Activated CD8-positive, alpha-beta memory T cell treated with anti-CD3 and anti-CD28 coated beads for 48 hours (primary cell): Measurements from ENCODE around the gene LIX1.
"Not testable (repeated sequence)": the region's sequence is repeated elsewhere in the genome, so short reads cannot be mapped to it uniquely, and the experiment has no call there.

Source experiments
- DNase-seq, 3 experiments: peaks; one replicate each; pipeline ENCODE4 v3.0.0-alpha.2; 2020; ENCODE audit warnings: low read depth in 2 of 3, low spot score in 2 of 3

The LIX1 gene

DNA sequence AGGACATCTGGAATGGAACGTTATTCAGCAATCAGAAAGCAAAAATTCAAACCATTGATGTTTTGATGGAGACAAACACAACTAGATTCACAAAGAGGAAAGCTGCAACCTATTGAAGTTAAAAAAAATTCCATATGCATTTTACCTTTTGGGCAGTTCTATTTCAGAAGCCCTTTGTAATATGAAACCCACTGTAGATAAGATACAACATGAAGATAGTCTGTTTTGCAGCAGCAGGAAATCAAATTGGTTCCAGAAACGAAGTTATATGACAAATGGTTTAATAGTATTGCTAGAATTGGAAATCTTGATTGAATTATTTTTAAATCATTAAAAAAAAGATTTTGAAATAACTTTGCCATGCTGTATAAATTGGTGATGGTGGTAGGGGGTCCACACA, 872 bp downstream of the LIX1 start:
- no peak for DNase-seq

DNA sequence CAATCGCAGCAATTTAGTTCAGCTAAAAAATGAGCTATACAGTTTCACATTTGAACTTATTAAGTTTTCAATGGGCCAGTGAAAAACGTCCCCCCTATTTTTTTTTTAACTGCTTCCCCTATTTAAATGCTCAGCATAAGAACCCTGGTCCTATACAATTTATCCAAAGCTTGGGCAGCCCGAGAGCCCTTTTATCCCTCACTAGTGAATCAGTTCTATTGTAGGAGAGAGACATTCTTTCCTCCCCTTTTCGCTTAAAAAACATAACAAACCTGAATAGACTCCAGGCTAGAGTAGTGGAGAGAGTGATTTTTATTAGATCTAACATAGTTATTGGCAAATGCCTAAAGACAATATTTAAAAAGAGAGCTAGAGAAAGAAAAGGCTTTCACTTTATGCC, 1.4 kb downstream of the LIX1 start:
- no peak for DNase-seq

DNA sequence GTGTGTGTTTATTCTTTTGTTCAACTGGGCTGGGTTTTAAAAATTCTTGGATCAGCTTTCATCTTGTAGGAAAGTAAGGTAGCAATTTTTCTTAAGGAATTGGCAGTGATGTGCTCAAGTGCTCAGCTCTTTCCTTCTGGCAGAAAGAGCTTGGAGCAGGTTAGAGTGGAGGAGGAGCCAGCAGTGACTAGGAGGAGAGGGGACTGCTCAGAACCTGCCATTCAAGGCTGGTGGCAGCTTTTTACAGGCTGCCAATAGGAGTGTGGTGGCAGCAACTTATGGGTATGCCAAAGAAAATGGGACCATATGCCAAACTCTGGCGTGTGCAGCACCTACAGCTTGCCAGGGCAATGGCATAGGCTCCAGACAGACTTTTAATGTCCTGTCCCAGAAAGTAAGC, 2.2 kb downstream of the LIX1 start:
- DNase-seq = not testable (repeated sequence)

DNA sequence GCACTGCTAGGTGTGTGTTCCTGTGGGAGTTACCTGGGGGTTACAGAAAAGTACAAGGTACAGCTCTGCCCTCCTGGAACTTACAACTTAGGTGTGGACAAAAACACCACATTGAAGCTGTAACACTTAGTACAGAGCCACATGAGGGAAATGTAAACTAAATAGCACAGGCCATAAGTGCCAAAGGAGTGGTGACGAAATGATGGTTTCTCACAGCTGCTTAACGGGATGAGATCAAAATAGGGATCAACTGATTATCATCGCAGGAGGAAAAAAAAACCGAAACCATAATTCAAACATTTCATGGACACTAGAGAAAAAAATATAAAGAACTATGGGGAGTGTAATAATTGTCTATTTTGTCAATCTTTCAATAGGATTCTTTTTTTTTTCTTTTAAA, 5.9 kb downstream of the LIX1 start:
- no peak for DNase-seq

DNA sequence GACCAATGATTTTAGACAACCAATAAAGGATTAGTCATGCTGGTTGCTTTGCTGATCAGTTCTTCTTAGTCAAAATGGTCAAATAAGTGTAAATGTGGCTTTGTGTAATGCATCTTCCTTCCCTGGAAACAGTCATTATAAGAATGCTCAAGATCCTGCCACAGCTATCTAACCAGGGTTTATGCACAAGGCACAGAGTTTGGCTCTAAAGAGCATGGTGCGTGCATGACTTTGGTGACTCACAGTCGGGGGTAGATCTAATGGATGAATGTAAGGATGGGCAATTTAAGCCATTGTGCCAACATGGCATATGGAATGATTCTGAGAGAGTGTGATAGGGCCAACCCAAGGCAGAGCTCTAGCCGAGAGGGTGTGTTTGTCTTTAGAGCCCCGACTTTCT, 6.5 kb downstream of the LIX1 start:
- no peak for DNase-seq

DNA sequence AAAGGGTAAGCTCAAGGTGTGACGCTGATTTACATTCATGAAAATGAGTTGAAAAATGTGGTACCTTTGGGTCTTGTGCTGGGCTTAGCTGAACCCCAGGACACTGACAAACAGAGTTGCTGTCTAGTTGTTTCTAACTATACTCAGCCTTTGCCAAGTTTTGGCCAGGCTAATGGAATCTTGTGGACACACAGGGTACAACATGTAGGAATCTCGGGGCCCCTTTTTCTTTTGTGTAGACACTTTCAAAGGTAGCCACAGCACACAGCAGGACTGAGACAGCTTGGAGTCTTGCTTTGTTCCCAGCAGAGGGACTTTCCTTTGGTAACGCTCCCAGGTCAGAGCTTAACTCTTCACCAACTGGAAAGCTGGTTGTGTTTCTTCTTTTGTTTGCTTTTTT, 7.8 kb downstream of the LIX1 start:
- no peak for DNase-seq

DNA sequence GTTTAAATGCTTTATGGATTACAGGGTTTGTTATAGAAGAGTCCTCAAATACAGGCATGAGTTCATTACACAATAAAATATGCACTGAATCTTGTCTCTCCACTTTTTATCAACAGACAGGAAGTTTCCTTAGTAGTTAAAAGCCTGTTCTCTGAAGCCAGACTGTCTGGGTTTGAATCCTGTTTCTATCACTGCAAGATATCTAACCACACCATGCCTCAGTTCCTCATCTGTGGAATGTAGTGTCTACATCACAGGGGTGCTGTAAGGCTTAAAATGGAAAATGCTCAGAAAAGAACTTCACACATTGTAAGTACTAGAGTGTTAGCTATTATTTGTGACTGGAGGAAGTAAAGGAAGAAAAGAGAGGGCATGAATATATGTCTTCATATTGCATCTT, 9.3 kb downstream of the LIX1 start:
- no peak for DNase-seq

- no peak for DNase-seq
Observed at GRCh38 chr5:97131921-97132320, 10.5 kb downstream of the LIX1 start.

DNA sequence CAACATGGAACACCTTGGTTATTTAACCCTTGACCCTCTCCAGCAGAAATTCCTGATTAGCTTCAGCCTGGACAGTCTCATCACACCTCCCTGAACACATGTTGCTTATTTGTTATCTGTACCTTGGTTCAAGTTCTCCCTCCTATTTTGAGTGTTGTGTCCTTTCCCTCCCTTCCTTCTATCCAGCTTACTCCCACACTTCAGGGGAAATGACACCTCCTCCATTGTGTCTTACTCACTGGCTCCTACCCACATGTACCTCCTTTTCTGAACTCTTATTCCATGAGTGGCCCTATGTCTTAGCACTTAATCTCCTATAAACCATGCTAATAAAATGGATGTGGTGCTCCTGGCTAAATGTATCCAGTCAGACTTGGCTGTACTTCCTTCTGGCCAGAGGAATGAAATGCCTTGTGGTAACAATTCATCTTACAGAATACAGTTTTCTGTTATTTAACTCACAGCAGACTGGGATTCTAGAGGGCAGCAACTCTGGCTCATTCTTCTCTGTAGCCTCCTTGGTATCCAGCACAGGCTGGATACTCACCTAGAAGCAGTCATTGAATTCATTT, 11.2 kb downstream of the LIX1 start:
- no peak for DNase-seq

GRCh38 chr5:97127727-97128126, 14.7 kb downstream of the LIX1 start:
- no peak for DNase-seq

GRCh38 chr5:97125125-97125683, 17.2 kb downstream of the LIX1 start:
- no peak for DNase-seq

- DNase-seq = no peak
Observed at GRCh38 chr5:97124335-97124734, 18.1 kb downstream of the LIX1 start.

DNA sequence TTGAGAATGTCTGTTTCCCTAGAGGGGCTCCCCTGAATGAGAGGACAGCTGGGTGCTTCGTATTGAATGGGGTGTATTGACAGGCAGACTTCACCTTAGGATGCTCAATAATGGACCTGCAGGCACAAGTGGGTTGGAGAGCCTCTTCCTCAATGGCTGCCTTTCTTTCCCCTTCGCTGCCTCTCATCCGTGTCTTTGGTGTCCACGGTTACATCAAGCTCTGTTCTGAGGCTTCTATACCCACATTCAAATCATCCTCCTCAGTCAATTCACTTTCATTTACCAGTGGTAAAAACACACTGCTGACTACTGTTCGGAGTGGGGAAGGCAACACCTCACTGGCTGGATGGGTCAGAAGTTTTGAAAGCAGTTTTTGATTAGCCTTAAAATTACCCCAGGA, 20.6 kb downstream of the LIX1 start:
- no peak for DNase-seq

- no peak for DNase-seq
Observed at GRCh38 chr5:97120195-97120594, 22.2 kb downstream of the LIX1 start.

DNA sequence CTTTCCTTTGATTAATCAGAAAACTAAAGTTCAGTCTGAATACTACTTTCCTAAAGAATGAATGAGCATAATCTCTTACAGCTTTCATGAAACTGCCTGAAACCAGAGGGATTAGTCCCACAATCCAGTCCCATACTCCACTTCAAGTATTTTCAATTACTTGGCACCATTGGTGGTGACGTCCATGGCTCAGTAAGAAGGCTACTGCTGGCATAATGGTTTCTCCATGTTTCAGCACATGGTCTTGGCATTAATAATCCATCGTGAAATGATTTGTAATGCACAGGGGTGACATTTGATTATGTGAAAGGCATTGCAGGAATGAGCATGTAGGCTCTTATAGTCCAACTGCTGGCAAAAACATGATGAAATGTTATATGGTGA, 23.4 kb downstream of the LIX1 start:
- DNase-seq = no peak

- DNase-seq = no peak
Observed at GRCh38 chr5:97118261-97119006, 24.0 kb downstream of the LIX1 start.

DNA sequence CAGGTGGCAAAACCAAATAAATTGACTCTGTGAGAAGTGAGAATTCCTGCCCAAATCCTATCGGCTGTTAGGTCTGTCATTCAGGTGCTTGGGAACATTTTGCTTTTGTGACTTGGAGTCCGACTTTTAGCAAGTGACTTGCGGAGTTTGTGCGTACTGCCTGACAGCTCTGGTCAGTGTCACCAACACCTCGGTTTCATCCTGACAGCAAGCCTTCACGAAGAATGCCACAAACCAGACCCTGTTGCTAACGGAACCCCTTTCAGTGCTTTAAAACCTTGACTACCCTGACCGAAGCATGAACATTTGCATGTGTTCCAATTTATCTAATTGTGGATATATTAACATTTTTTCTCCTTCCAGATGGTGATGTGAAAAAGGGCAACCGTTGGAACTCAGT, 26.5 kb downstream of the LIX1 start:
- no peak for DNase-seq

DNA sequence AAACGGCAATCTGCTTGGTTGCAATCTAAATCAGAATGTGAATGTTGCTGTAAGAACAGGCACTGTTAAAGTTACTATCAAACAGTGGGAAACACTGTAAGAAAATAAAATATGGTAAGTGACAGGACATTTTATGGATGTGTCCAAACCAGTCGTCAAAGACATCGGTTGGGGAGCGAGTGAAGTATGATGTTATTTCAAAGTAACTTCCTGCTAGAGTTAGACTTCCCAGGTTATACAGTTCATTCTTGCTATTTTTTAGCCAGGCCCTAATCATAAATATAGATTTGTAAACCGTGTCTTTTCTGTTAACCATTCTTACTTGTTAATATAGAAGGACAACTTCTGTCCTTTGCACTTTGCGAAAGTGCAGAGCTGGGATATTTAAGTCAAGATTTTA, 30.2 kb downstream of the LIX1 start:
- no peak for DNase-seq

- DNase-seq = no peak
Observed at GRCh38 chr5:97111616-97112015, 30.8 kb downstream of the LIX1 start.

DNA sequence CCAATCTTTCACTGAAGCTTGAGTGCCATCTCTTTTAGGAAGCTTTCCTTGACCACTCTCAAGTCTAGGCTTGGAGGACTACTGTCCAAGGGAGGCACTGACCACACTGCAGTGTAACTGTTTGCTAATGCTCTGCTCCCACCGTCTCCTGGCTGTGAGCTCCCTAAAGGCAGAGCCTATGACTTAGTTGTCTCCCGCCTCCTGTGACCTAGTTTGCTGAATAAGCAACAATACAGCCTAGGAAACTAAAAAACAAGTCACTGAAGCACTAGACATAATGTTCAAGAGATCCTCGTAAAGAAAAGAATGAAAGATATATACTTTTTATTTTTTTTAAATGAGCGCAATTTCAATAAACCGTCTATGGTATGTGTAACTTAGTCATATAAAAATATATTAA, 31.4 kb downstream of the LIX1 start:
- no peak for DNase-seq

DNA sequence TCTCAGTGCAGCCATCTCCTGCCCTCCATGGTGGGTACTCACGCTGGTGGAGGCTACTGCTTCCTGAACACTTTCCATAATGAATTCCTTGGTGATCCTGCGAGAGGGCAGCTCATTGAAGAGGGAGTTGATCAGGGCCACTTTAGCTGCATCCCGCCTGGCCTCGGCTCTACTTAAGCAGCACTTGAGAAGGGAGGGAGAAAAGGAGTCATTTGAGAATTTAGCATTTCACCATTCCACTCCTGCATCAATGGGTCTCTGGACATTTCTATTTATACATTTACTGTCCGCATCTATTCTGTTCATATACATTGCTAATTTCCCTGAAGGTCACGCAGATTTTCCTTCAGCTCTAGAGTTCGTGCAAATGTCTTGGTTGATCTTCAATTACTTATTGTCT, 35.1 kb downstream of the LIX1 start:
- DNase-seq = no peak

GRCh38 chr5:97106216-97106581, 36.2 kb downstream of the LIX1 start:
- no peak for DNase-seq
